ENCODE measurements around the gene SGK1. TPM values are rescaled to one million over a fixed set of nuclear protein-coding genes. Genes with fewer than 3 reads are reported as not detected.

The SGK1 gene
- total and polyA plus RNA-seq, 10 of the 15 experiments (the other 5 are each of a cell fraction or from before 2014, with no cell fraction given), result 0.62 to 5.1 (median 2.9) TPM

GRCh38 chr6:134245041-134245440 lies 72.9 kb downstream of the SGK1 start:
- no peaks in the 10 kb centered on the region for H4K20me1 ChIP-seq (ENCODE audit: control insufficient read depth, insufficient read depth)
- H3K4me2 ChIP-seq (ENCODE audit: control insufficient read depth, insufficient read depth), result no peak overlapping the region
- no peaks in the 10 kb centered on the region for H3K79me2 ChIP-seq (ENCODE audit: control insufficient read depth, insufficient read depth, low read length)
- no peaks in the 10 kb centered on the region; the same call in 2 of the 3 replicates for H3K9me3 ChIP-seq (replicated peaks; ENCODE audit: control insufficient read depth, insufficient read depth, low read length)
- H3K36me3 ChIP-seq (ENCODE audit: control insufficient read depth in 2 of 2, insufficient read depth in 2 of 2, low read length in 1 of 2), result no peaks in the 10 kb centered on the region
- ChIA-PET POLR2A (interaction anchor here (0.5 to 1.4 kb wide), 3 partner anchors 9 to 254 kb away, joined by 3 to 5 read pairs (median 3); no protein-coding TSS in a partner anchor), SMC1A (ENCODE audit: uncharacterized antibody, unreplicated experiment) (interaction anchor here (1.0 to 2.7 kb wide), 5 partner anchors 8 to 131 kb away, joined by 3 to 16 read pairs (median 3); no protein-coding TSS in a partner anchor), CTCF (interaction anchor here (1.2 kb wide), 1 partner anchor 129 kb away, joined by 3 read pairs; no protein-coding TSS in a partner anchor), RAD21 (ENCODE audit: unreplicated experiment) (interaction anchor here (0.8 to 5.1 kb wide), 3 partner anchors 8 to 128 kb away, joined by 3 to 32 read pairs (median 7); no protein-coding TSS in a partner anchor)
- no peak overlapping the region for H3K9ac ChIP-seq (ENCODE audit: control insufficient read depth, insufficient read depth, low read length)
- WGBS (ENCODE audit: insufficient coverage, insufficient replicate concordance, low lambda C conversion rate, missing lambda C conversion rate), result 100% methylated on average over 2 of the region's 2 CpGs
- no peaks in the 10 kb centered on the region; a peak in 1 of 4 replicates for H3K27me3 ChIP-seq (replicated peaks in 1 of 2; ENCODE audit: control insufficient read depth in 2 of 2, insufficient read depth in 2 of 2, low read length in 1 of 2)
- no peak for DNase-seq (ENCODE audit: low read depth, low spot score)
- no peak overlapping the region for H3K4me3 ChIP-seq
- in situ Hi-C loops (cut with MboI), result no loop called here
- no peak for FAIRE-seq
- no peak for ATAC-seq
- no peak overlapping the region for H3K27ac ChIP-seq (ENCODE audit: control insufficient read depth, insufficient read depth)
- TF ChIP-seq ZBTB33 (IDR thresholded peaks at IDR 0.05) (no peak), HDGF (IDR thresholded peaks at IDR 0.05) (no peak)
- intact Hi-C loops (cut with micrococcal nuclease; ENCODE audit: unreplicated experiment), result loop anchor here (5.0 kb wide), 1 partner anchor 192 kb away; no protein-coding TSS in a partner anchor
- BruUV-seq (replicated peaks), result no TSS peak
- no peak overlapping the region for H2AFZ ChIP-seq (ENCODE audit: control insufficient read depth, low read depth, low read length)
- peaks cover 31% of the 10 kb centered on the region for H3K4me1 ChIP-seq (ENCODE audit: control insufficient read depth, insufficient read depth, low read length)

DNA sequence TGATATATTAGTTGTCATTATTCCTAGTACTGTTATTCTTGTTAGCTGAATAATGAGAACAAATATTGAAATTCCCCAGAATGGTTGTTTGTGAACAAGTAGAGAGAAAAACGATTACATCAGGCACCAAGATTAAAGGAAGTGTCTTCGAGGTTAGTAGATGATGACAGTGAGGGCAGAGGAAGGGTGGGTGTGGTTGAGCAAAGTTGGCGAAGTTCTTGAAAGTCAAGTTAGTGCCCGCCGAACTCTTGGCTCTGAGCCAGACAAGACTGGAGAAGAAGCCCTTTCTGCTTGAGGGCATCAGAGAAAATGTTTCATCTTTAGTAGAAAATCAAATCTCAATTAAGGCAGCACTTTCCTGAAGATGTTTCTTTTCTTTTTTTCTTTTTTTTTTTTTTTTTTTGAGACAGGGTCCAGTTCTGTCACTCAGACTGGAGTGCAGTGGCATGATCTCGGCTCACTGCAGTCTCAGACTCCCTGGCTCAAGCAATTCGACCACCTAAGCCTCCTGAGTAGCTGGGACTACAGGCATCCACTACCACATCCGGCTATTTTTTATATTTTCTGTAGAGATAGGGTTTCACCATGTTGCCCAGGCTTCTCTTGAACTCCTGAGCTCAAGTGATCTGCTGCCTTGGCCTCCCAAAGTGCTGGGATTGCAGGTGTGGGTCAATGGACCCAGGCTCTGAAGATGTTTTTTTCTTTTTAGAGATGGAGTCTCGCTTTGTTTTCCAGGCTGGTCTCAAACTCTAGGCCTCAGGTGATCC lies 77.1 kb downstream of the SGK1 start:
- no peaks in the 10 kb centered on the region for H3K27me3 ChIP-seq (replicated peaks in 1 of 2; ENCODE audit: control insufficient read depth in 2 of 2, insufficient read depth in 2 of 2, low read length in 1 of 2)
- H3K9me3 ChIP-seq (replicated peaks; ENCODE audit: control insufficient read depth, insufficient read depth, low read length), result no peaks in the 10 kb centered on the region; the same call in 2 of the 3 replicates
- 33% methylated on average over 9 of the region's 9 CpGs for WGBS (ENCODE audit: insufficient coverage, insufficient replicate concordance, low lambda C conversion rate, missing lambda C conversion rate)
- BruUV-seq (replicated peaks), result no TSS peak
- ATAC-seq, result peak; percentile 23; the same call in 1 of the 3 replicates
- H3K4me3 ChIP-seq, result no peak overlapping the region
- RAD21 ChIA-PET (ENCODE audit: unreplicated experiment), result no interaction called here
- no peaks in the 10 kb centered on the region for H4K20me1 ChIP-seq (ENCODE audit: control insufficient read depth, insufficient read depth)
- H2AFZ ChIP-seq (ENCODE audit: control insufficient read depth, low read depth, low read length), result 0 out of 2 replicates have a peak overlapping the region, but pooled peaks have one; percentile 14
- no peak overlapping the region for H3K9ac ChIP-seq (ENCODE audit: control insufficient read depth, insufficient read depth, low read length)
- peaks cover 15% of the 10 kb centered on the region for H3K4me1 ChIP-seq (ENCODE audit: control insufficient read depth, insufficient read depth, low read length)
- SMC1A ChIA-PET (ENCODE audit: uncharacterized antibody, unreplicated experiment), result interaction anchor here (0.7 kb wide), 1 partner anchor 1501 kb away, joined by 3 read pairs; no protein-coding TSS in a partner anchor
- H3K4me2 ChIP-seq (ENCODE audit: control insufficient read depth, insufficient read depth), result no peak overlapping the region
- CTCF ChIA-PET, result no interaction called here
- no peaks in the 10 kb centered on the region for H3K79me2 ChIP-seq (ENCODE audit: control insufficient read depth, insufficient read depth, low read length)
- FAIRE-seq, result no peak
- in situ Hi-C loops (cut with MboI), result no loop called here
- H3K36me3 ChIP-seq (ENCODE audit: control insufficient read depth in 2 of 2, insufficient read depth in 2 of 2, low read length in 1 of 2), result no peaks in the 10 kb centered on the region
- no peak for DNase-seq (ENCODE audit: low read depth, low spot score)
- POLR2A ChIA-PET, result no interaction called here
- no peak overlapping the region for H3K27ac ChIP-seq (ENCODE audit: control insufficient read depth, insufficient read depth)
- intact Hi-C loops (cut with micrococcal nuclease; ENCODE audit: unreplicated experiment), result no loop called here
- no peak for TF ChIP-seq NBN (IDR thresholded peaks at IDR 0.05)
- TF ChIP-seq RUNX3 (IDR thresholded peaks at IDR 0.05; ENCODE audit: low read length), result peak; percentile 36; the same call in 1 of the 2 replicates
- TF ChIP-seq NFYA (IDR thresholded peaks at IDR 0.05; ENCODE audit: borderline replicate concordance, low read depth, low read length), result no peak
- TF ChIP-seq, protein P1, sequence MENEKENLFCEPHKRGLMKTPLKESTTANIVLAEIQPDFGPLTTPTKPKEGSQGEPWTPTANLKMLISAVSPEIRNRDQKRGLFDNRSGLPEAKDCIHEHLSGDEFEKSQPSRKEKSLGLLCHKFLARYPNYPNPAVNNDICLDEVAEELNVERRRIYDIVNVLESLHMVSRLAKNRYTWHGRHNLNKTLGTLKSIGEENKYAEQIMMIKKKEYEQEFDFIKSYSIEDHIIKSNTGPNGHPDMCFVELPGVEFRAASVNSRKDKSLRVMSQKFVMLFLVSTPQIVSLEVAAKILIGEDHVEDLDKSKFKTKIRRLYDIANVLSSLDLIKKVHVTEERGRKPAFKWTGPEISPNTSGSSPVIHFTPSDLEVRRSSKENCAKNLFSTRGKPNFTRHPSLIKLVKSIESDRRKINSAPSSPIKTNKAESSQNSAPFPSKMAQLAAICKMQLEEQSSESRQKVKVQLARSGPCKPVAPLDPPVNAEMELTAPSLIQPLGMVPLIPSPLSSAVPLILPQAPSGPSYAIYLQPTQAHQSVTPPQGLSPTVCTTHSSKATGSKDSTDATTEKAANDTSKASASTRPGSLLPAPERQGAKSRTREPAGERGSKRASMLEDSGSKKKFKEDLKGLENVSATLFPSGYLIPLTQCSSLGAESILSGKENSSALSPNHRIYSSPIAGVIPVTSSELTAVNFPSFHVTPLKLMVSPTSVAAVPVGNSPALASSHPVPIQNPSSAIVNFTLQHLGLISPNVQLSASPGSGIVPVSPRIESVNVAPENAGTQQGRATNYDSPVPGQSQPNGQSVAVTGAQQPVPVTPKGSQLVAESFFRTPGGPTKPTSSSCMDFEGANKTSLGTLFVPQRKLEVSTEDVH (IDR thresholded peaks at IDR 0.05; ENCODE audit: low read depth, partially characterized antibody), result no peak
